Activated T-cell treated with anti-CD3 and anti-CD28 coated beads, Interleukin-2, amount 50 U/mL, for 1 hour (primary cell): ENCODE results near the gene TRAIP.
"Not testable (repeated sequence)": the region's sequence is repeated elsewhere in the genome, so short reads cannot be mapped to it uniquely, and the experiment has no call there.

ENCODE experiments used
- DNase-seq: peaks from one replicate; pipeline ENCODE4 v3.0.0-alpha.2; 2020

Gene TRAIP

DNA sequence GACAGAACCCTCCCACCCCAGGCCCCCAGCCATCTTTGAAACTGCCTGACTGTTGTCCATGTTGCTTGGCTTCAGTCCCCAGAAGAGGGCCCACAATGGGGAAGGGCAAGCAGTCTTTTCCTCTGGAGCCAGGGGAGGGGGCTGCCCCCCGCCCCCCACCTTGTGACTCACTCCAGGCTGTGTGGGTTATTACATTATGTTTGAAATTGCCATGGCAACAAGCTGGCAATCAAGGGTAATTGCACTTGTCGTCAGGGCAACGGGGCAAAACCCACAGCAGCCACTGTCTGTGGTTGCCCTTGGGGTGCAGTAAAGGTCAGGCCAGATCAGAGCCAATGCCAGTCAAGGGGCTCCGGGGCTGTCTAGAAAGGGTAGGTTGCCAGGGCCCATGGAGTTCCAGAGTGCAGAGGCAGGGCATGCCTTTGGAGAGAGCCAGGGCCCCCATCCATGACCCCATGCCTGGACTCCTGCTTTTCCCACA is 16.5 kb upstream of the TRAIP start:
- DNase-seq, result peak; percentile 45

DNA sequence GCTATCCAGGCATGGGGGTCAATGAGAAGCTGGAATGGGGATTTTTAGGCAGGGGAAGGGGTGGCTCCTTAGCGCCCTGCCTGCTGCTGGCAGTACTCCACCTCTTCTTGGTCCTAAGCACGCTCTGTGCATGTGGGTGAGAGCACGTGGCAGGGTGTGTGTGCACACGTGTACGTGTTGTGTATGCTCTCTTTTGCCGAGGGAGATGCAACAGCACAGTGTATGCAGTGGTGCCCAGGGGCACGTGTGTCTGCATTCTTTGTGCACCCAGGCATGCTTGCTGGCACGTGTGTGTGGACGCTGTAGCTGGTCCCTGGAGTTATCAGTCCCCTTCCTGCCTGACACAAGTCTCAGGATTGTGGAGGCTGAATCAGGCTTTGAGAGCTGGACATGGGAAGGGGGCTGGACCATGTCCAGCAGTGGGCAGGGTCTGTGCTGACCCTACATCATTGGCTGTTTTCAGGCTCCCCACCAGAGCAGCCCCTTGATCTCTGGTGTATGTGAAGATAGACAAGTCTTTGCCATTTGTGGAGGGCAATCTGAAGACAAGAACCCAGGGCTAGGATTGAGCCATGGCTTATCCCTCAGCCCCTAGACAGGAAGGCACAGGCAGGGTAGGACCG is 15.3 kb upstream of the TRAIP start:
- DNase-seq, result no peak

DNA sequence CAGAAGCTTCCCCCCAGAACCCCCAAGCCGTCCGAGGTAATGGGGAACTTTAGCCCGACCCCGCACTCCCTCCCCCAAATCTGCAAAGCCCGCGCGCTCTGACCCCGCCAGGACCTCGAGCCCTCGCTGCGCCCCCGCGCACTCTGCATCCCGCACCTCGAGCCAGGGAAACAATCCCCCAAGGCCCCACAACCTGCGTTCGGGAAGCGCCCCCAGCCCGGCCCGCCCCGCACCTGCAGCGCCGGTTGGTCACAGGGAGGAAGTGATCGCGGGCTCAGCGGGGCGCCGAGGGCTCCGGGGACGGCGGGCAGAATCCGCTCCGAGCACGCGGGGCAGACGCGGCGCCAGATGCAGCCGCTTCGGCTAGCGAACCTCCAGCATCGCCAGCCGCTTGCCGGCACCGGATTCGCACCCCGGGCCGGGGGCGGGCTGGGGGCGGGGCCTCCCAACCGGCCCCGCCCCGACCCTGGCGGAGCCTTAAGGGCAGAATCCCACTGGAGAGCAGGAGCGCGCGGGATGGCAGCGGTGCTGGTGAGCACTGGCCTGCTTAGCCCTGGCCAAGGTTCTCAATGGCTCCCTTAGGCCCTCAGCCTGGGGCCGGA is 13.3 kb upstream of the TRAIP start, which contains the start of gene CAMKV:
TSS of gene CAMKV (minus strand) at position 382 of the 602 bp plus-strand sequence. CDS start 7,518 bp downstream, outside the sequence.
- peak; percentile 29 for DNase-seq

DNA sequence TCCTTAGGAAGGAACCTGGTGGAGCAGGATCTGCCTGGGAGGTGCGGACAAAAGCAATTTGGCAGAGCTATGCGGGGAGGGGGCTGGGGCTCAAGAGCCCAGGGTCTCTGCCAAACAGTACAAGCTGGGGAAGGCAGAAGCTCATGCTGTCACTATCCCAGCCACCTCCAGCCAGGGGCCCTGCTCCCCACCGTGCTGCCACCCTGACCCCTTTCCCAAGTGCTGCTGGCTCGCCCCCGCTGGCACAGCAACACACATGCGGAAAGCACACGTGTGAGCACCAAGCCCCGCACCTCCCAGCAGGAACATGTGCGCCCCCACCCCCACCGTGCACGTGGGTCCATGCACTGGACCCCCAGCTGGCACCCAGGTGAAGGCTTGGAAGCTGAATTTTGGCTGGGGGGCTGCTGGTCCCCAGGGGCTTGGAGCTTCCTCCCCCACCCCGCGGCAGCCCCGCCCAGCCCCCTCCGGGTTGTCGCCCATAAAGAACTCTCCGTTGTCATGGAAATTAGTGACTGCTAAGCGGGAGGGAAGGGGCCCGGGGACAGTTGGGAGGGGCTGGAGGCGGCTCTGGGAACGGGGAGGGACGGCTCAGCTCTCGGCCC is 12.6 kb upstream of the TRAIP start:
- DNase-seq, result no peak

DNA sequence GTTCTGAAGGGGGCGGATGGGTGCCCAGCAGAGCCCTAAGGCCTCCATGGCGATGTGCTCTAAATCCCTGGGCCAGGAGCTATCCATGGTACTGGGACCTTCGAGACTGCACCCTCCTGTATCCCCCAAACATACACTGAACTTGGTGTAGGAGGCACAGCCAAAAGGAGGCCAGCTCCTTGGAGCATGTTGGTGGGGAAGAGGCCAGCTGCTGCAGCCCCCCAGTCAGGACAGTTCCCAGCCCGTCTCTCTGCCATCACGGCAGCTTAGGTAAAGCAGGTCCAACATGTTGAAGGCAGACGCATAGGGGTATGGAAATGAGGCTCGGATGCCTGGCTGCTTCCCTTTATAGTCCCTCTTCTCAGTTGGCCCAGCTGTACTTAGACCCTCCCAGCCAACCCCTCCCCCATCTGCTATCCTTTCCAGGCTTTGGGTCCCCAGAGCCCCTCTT is 11.5 kb upstream of the TRAIP start:
- no peak for DNase-seq

DNA sequence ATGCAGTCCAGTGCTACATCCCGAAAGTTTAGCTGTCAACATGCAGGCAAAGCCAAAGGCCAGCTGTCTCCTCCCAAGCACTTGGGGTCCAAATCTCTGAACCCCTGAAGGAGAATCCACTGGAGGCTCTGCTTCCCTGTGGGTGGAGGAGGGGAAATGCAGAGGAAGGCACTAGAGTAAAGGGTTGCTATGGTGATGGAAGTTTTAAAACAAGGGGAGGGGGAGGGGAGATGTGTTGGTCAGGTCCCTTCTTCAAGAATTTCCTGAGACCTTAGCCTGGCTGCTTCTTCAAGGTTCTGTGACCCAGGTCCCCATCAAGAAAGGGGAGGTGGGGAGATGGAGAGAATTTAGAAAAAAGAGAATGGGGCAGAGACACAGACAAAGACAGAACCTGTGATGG is 11.0 kb upstream of the TRAIP start:
- no peak for DNase-seq

DNA sequence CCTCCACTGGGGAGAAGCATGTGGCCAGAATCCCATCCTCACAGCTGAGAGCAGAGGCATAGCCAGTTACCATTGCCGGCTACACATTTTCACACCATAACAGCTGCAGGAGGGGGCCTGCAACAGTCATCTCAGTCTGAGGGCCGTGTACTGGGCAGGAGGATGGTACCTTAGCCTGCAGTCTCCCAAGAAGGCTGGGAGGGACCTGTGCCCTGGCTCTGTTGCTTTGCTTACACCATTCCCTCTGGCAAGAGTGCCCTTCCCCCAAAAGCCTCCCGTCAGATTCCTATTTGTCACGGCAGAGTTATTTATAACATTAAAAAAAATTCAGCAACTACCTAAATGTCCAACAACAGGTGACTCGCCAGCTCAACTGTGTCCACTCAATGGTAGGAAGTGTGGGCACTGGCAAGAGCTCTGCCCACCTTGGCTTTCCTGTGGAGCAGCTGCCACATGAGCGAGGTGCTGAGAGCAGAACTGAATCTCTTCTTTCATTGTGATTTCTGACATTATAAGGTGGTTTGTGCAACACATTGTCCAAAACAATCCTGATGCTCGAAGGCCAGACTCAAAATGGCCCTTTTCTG is 8.9 kb upstream of the TRAIP start:
- DNase-seq, result no peak

DNA sequence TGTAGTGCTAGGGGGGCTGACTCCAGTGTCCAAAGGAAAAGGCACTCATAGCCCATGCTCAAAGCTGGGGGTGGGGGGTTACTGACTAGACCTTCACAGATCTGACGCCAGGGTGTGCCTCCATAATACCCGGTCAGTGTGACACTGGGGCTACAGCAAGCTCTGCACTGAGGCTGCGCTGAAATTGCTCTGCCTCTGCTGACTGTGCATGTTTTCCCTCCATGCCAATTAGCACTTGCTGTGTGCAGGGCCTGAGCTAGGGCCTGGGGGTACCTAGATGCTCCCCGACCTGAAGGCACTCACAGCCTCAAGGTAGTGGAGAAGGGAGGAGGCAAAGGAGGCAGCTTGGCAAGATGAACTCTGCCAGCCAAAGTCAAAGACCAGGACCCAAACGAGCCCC is 8.1 kb upstream of the TRAIP start:
- no peak for DNase-seq

DNA sequence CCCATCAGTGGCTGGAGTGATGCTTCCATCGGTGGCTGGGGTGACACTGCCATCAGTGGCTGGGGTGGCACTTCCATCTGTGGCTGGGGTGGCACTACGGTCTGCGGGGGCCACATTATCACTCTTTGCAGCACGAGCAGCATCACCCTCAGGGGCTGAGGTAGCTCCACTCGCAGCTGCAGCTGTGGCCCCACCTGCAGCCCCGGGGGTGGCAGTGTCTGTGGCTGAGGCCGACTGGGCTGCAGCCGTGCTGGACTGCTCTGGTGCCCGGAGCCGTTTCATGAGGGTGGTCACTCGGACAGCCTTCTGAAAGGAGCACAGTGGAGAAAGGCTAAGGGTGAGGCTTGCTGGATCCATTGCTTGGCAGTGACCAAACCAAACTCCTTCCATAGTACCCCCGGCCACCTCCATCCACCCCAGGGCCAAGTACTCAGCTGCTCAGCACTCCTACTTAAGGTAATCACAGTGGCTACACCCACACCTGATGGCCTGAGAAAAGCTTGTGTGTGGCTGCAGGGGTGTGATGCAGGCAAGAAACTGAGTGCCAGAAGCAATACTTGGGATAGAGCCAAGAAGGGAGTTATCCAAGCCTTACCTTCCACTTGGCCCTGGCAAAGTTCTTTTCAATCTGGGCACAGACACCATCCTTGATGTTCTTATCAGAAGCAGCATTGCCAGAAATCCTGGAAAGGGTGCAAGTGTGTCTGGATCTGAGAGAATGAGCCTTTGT is 3.4 kb upstream of the TRAIP start:
- DNase-seq, result no peak

DNA sequence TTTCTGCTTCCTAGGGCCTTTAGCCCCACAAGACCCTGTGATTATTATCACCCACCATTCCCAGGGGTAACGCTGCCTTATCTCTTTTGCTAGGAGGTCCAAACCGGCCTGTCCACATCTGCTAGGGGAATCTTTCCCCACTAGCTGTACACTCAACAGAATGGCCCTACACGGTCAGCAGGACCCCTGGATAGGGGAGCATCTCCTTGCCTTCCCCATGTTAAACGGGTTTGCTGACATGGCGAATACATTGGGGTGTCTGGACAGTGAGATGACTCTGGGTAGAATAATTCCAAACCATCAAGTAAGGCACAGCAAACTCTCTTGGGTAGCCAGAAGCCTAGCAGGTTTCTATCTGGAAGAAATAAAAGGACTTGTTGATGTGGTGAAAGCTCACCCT is 702 bp downstream of the TRAIP start:
- DNase-seq, result no peak

DNA sequence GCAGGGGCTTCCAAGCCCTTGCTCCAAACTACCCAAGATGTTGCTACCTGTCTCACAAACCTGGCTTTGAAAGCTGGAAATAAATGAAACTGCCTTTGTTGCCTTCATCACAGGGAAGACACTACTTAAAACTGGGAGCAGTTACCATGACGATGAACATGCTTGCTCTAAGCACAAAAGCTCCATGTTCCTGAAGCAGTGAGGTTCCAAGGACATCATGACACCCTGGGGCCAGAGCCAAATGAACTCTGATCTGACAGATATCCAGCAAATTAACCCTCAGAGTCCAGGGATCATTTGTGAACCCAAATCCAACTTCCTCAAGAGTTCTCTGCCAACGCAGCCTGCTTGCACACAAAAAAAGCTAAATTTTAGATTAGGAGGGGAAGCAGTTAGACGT is 10.7 kb downstream of the TRAIP start:
- no peak for DNase-seq

DNA sequence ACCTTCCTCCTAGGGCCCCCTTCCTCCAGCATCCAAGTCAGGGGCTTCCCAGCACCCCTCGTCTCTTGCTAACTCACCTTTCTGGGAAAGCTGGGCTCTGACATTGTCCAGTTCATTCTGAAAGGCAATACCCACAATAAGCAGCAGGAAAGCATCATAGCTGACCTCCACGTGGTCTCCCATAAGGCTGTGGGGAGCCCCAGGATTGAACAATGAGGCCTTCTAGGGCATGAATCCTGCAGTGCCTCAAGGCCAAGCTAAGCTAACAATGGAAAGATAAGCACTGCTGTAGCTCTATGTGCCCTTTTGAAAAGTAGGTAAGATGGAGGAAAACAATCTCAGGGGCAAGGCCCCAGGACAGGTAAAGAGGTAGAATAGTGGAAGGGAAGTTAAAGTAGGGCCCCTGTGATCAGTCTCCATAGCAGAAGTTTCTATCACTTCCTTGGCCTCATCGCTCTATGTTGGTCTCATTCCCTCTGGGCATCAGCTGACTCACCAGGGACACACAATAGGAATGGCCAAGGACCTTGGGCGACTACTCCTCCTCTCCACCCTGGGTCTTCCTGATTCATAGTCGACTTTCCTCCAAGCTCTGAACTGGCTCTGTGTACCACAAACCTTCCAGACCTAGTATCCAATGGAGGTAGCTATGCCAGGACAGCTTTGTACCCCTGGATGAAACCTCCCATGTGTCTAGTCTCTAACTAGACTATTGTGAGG is 11.7 kb downstream of the TRAIP start:
- DNase-seq, result no peak

DNA sequence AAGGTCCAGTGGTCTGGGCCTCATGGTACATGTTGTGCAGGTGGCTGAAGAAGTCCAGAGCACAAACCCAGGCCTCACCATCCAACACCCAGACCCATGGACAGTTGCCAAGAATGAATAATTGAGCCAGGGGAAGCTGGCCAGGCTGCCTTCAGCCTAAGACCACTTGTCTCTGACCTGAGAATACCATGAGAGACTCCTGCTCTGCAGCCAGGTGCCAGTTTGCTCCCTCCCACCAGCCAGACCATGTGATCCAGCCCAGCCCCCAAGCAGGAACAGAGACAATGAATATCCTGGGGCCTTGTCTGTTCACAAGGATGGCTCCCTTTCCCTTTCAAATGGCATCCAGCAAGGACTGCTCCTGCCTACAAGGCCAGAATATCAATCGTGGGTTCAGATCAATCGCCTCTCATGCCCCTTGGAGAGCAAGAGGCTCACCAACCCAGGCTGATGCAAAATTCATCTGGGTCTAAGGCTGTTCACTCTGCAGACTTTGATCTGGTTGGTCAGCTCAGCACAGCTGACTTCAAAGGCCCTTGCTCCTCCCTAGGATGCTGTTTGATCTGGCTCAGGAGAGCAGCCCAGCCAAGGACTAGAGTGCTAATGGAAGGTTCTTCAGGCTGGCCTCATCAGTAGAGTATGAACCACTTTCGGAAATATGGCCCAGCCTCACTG is 13.4 kb downstream of the TRAIP start:
- DNase-seq, result no peak

DNA sequence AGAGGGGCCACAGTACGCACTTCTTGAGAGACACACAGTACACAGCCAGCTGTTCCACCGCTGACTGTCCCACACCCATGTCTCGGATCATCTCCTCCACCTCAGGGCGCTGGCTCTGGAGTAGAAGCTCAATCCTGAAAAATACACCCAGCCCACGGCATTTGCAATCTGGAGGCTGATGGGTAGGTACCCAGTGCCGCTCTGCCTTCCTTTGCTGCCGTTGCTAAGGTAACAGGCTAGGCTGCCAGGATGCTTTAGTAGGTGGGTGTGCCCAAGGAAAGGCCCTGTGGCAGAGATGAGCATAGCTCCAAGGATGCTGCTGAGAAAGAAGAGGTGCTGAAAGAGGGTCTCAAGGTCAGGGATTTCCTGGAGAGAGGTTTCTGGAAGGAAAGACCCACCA is 14.6 kb downstream of the TRAIP start:
- no peak for DNase-seq

DNA sequence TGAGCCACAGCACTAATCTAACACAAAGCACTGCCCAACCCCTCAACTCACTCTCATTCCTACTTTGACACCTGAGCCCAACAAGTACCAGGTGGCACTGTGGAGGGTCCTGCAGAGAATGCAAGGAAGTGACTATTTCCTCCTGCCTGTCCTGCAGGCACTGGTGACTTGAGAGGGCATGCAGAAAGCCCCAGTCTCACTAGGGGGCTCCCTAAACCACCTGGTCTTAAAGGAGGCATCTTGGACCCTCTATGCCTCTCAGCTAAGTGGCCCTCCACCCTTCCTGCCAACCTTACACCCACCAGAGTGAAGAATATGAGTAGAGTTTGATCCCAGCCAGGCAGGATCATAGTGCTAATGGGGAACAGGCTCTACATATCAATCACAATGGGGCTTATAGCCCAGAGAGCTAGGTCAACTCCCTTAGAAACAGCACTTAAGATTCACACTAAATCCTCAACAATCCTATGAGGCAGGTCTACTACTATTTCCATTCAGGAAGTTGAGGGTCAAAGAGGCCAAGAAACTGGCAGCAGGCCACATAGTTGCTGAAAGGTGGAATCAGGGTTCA is 15.2 kb downstream of the TRAIP start:
- no peak for DNase-seq

DNA sequence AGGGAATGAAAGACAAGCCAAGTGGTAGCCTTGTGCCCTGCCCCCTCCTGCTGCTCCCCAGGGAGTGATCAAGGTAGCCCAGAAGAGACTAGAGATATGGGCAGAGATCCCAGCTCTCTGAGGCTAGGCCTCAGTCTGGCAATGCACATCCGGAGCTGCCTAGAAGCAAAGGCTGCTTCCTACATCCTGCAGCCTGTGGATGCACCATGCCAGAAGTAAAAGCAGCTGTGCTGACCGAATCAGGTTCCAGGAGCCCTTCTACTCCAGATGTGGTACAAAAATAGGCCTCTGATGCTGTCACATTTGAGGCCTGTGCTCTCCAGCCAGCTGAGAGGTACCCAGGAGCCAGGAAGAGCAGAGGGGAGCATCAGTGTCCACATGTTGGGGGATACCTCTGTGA is 16.0 kb downstream of the TRAIP start:
- DNase-seq, result no peak

DNA sequence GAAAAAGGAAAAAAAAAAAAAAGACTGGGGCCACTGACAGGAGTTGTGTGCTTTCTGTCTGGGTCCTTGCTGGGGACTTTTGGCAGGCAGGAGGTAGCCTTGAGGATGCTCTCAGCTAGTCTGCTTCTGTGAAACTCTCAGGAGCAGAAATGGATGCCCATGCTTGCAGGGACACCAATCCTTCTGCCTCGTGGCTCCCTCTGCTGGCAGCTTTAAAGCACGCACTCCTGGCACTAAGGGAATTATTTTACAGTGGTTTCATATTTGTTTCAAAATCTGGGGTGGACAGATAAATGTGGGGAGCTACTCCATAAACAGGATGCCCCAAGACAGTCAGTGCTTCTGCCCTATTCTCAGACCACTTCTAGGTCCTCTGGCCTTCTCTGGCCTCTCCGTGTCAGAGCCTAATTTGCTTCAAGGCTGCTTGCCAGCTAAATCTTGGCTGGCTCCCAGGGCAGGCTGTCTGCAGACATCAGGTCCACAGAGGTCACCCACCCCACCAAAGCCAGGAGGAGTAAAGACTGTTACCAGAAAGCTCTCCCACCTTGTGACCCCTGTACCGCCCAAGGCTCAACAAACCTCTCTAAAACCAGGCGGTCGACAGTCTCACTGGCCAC is 17.1 kb downstream of the TRAIP start:
- peak; percentile 80 for DNase-seq

DNA sequence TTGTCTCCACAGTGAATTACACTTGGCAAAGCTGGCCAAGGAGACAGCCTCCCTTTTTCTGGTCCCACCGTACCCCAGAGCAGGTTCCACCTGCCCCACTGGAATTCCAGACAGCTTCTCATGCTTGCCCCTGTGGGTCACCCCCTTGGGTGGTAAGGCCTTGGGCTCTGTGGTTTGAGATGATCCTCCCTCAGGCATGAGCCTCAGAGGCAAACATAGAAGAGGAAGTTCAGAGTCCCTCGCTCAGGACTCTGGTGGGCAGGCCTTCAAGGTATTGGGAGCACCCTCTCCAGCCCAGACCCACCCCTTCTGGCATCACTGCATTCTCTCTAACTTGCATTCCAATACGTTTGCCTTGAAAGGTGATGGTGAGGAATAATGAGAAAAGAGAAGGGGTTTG is 25.0 kb downstream of the TRAIP start:
- DNase-seq, result no peak

DNA sequence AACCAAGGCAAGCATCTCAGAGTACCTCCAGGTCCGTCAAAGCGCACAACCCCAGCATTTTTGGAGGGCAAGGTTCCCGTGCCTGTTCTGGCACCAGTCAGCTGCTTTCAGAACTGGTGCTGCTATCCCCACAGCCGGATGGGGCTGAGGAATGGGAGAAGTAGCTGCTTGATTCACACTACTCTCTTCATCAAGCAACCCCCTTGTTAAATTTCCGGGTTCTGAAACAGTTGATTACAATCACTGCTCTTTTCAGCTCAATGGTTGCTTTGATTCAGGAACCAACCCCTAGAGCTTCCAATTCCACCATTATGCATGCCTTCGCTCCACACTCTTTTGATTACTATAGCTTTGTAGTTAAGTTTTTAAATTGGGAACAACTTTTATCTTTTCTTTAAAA is 30.3 kb downstream of the TRAIP start:
- DNase-seq, result no peak

DNA sequence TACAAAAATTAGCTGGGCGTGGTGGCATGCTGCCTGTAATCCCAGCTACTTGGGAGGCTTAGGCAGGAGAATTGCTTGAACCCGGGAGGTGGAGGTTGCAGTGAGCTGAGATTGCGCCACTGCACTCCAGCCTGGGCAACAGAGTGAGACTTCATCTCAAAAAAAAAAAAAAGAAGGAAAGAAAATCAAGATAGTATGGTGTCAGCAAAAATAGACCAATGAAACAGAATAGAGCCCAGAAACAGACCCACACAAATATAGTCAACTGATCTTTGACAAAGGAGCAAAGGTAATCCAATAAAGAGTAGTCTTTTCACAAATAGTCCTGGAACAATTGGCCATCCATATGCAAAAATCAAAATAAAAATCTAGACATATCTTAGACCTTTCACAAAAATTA is 33.2 kb downstream of the TRAIP start:
- DNase-seq, result not testable (repeated sequence)

DNA sequence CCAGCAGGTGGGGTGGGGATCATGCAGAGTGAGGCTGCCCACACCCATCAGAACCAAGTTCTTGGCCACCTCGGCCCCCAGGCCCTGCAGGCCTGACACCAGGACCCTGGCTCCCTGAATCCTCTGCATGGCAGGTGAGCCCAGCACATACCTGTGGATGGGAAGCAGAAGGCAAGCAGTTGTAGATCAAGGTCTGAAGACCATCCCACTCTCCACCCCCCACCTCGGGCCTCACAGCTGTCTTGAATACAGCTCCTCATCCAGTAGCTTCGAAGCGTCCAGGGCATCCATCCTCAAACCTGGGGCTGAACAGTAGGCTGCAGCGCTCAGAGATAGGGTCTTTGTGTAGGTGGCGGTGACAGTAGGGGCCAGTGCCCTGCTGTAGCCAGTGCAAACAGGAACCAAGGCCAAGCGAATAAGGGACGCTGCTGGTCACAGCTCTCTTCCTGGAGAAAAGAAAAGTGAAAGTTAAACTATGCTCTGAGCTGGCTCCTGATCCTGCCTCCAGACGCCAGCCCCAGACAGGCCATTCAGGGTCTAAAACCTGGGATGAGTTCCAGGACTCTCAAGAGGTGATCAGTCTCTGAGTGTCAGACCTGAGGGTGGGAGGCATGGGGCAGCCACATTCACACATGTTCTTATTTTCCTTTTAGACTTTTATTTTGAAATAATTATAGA is 42.7 kb downstream of the TRAIP start, which contains the start of gene UBA7:
TSS of gene UBA7 (minus strand) at position 457 of the 678 bp plus-strand sequence. CDS start at position 291, 166 bp downstream.
- peak; percentile 45 for DNase-seq
